ENCODE data around the gene INTS1. TPM values are rescaled to one million over a fixed set of nuclear protein-coding genes. Genes with fewer than 3 reads are reported as not detected.
A peak's percentile ranks its signal among the peaks of the same experiment; 100 is the strongest.

INTS1 gene
- polyA plus RNA-seq, 3 donors, result 5.5 to 64.3 (median 7.3) TPM

- Histone ChIP-seq H3K79me2 (ENCODE audit: insufficient read depth, low read length) (no peaks in the 10 kb centered on the region), H3K9ac (ENCODE audit: insufficient read depth, low read length, poor library complexity, severe bottlenecking) (no peak overlapping the region), H3K36me3 (replicated peaks in 1 of 2; ENCODE audit: control insufficient read depth in 1 of 2, insufficient read depth in 2 of 2, low read length in 2 of 2) (no peaks in the 10 kb centered on the region), H3K9me3 (replicated peaks in 1 of 2; ENCODE audit: control insufficient read depth in 1 of 2, insufficient read depth in 1 of 2, low read length in 2 of 2) (no peaks in the 10 kb centered on the region), H2AFZ (ENCODE audit: insufficient read depth, low read depth, low read length, poor library complexity, severe bottlenecking) (no peak overlapping the region), H3K4me2 (replicated peaks; ENCODE audit: extremely low read depth, low read length, poor library complexity, severe bottlenecking) (no peak overlapping the region), H4K20me1 (ENCODE audit: insufficient read depth, low read length) (no peaks in the 10 kb centered on the region), H3K27ac (ENCODE audit: low read depth in 1 of 2, low read length in 2 of 2) (no peak overlapping the region), H3K4me3 (replicated peaks in 1 of 3; ENCODE audit: low read depth in 2 of 3, low read length in 3 of 3) (no peak overlapping the region), H3K4me1 (ENCODE audit: control insufficient read depth in 1 of 2, insufficient read depth in 2 of 2, low read length in 2 of 2) (peaks cover 58 to 63% of the 10 kb centered on the region in 2 donors), H3K27me3 (ENCODE audit: control insufficient read depth in 2 of 2, insufficient read depth in 2 of 2, low read length in 2 of 2) (no peaks in the 10 kb centered on the region)
- H3K27me3 Mint-ChIP-seq (ENCODE audit: low read depth in 3 of 3), result peaks cover 5 to 13% (median 7%) of the 10 kb centered on the region in 3 donors
- H3K4me1 Mint-ChIP-seq, result peaks cover 50% of the 10 kb centered on the region
- TF ChIP-seq, protein P1, sequence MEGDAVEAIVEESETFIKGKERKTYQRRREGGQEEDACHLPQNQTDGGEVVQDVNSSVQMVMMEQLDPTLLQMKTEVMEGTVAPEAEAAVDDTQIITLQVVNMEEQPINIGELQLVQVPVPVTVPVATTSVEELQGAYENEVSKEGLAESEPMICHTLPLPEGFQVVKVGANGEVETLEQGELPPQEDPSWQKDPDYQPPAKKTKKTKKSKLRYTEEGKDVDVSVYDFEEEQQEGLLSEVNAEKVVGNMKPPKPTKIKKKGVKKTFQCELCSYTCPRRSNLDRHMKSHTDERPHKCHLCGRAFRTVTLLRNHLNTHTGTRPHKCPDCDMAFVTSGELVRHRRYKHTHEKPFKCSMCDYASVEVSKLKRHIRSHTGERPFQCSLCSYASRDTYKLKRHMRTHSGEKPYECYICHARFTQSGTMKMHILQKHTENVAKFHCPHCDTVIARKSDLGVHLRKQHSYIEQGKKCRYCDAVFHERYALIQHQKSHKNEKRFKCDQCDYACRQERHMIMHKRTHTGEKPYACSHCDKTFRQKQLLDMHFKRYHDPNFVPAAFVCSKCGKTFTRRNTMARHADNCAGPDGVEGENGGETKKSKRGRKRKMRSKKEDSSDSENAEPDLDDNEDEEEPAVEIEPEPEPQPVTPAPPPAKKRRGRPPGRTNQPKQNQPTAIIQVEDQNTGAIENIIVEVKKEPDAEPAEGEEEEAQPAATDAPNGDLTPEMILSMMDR (IDR thresholded peaks at IDR 0.05), result no peak
- H3K36me3 Mint-ChIP-seq, result no peaks in the 10 kb centered on the region
- intact Hi-C loops (cut with micrococcal nuclease), result loop anchor here in 1 of 2 donors (5.0 kb wide), 1 partner anchor 33 kb away; no protein-coding TSS in a partner anchor
- 76% methylated on average over 13 of the region's 14 CpGs for WGBS (ENCODE audit: insufficient coverage)
- no peak overlapping the region for H3K27ac Mint-ChIP-seq
- no peak overlapping the region for H3K4me3 Mint-ChIP-seq
- peaks cover 0 to 4% (median 0%) of the 10 kb centered on the region in 7 donors for H3K9me3 Mint-ChIP-seq
- DNase-seq, result no peak
Observed at GRCh38 chr7:1509226-1509625, 5.0 kb upstream of the INTS1 start.

DNA sequence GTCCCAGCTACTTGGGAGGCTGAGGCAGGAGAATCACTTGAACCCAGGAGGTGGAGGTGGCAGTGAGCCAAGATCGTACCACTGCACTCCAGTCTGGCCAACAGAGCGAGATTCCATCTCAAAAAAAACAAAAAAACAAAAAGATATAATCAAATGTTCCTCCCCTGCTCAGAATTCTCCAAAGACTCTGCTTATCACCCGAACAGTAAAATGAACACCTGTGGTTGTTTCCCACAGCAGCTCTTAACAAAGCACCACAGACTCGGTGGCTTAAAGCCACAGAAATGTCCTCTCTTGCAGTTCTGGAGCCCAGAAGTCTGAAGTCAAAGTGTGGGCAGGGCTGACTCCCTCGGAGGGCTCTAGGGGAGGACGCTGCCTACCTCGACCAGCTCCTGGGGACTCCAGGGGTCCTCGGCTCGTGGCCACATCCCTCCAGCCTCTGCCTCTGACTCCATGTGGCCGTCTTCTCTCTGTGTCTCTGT lies 4.1 kb upstream of the INTS1 start:
- peaks cover 0 to 4% (median 0%) of the 10 kb centered on the region in 7 donors for H3K9me3 Mint-ChIP-seq
- H3K27me3 ChIP-seq (ENCODE audit: control insufficient read depth in 2 of 2, insufficient read depth in 2 of 2, low read length in 2 of 2), result no peaks in the 10 kb centered on the region
- H3K79me2 ChIP-seq (ENCODE audit: insufficient read depth, low read length), result peaks cover 8% of the 10 kb centered on the region
- H3K36me3 Mint-ChIP-seq, result no peaks in the 10 kb centered on the region
- H3K9me3 ChIP-seq (replicated peaks in 1 of 2; ENCODE audit: control insufficient read depth in 1 of 2, insufficient read depth in 1 of 2, low read length in 2 of 2), result no peaks in the 10 kb centered on the region
- H3K4me2 ChIP-seq (replicated peaks; ENCODE audit: extremely low read depth, low read length, poor library complexity, severe bottlenecking), result no peak overlapping the region
- no peak overlapping the region for H2AFZ ChIP-seq (ENCODE audit: insufficient read depth, low read depth, low read length, poor library complexity, severe bottlenecking)
- intact Hi-C loops (cut with micrococcal nuclease), result loop anchor here in 1 of 2 donors (5.0 kb wide), 1 partner anchor 34 kb away; no protein-coding TSS in a partner anchor
- peaks cover 5% of the 10 kb centered on the region for H4K20me1 ChIP-seq (ENCODE audit: insufficient read depth, low read length)
- H3K9ac ChIP-seq (ENCODE audit: insufficient read depth, low read length, poor library complexity, severe bottlenecking), result no peak overlapping the region
- DNase-seq, result no peak
- TF ChIP-seq, protein P1 (IDR thresholded peaks at IDR 0.05), result no peak
- no peak overlapping the region for H3K4me3 Mint-ChIP-seq
- H3K27ac Mint-ChIP-seq, result peak overlapping the region in 1 of 7 donors; percentile 35
- H3K4me1 ChIP-seq (ENCODE audit: control insufficient read depth in 1 of 2, insufficient read depth in 2 of 2, low read length in 2 of 2), result peaks cover 53 to 61% of the 10 kb centered on the region in 2 donors
- H3K4me3 ChIP-seq (replicated peaks in 1 of 3; ENCODE audit: low read depth in 2 of 3, low read length in 3 of 3), result no peak overlapping the region
- no peaks in the 10 kb centered on the region for H3K36me3 ChIP-seq (replicated peaks in 1 of 2; ENCODE audit: control insufficient read depth in 1 of 2, insufficient read depth in 2 of 2, low read length in 2 of 2)
- WGBS (ENCODE audit: insufficient coverage), result 15% methylated on average over 8 of the region's 10 CpGs
- H3K4me1 Mint-ChIP-seq, result peaks cover 46% of the 10 kb centered on the region
- H3K27ac ChIP-seq (ENCODE audit: low read depth in 1 of 2, low read length in 2 of 2), result no peak overlapping the region
- H3K27me3 Mint-ChIP-seq (ENCODE audit: low read depth in 3 of 3), result peaks cover 5 to 13% (median 5%) of the 10 kb centered on the region in 3 donors
